Activated CD8-positive, alpha-beta memory T cell treated with anti-CD3 and anti-CD28 coated beads, Interleukin-2, amount 50 U/mL, for 48 hours (primary cell): ENCODE results near the gene MLNR.

Experiments used
- DNase-seq: peaks from one replicate; pipeline ENCODE4 v3.0.0-alpha.2; 2020

Gene MLNR

DNA sequence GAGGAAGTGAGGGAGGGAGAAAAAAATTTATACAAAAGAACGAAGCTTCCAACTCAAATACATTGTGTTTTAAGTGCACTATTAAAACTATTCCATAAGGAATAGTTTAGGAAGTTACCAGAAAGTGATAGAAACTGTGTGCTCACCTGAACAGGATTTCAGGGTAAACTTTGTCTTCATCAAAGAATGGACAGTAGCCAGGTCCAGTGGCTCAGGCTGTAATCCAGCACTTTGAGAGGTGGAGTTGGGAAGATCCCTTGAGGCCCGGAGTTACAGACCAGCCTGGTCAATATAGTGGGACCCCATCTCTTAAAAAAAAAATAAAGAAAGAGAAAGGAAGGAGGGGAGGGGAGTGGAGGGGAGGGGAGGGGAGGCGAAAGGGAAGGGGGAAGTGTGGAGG, 14.6 kb downstream of the MLNR start:
- no peak for DNase-seq

DNA sequence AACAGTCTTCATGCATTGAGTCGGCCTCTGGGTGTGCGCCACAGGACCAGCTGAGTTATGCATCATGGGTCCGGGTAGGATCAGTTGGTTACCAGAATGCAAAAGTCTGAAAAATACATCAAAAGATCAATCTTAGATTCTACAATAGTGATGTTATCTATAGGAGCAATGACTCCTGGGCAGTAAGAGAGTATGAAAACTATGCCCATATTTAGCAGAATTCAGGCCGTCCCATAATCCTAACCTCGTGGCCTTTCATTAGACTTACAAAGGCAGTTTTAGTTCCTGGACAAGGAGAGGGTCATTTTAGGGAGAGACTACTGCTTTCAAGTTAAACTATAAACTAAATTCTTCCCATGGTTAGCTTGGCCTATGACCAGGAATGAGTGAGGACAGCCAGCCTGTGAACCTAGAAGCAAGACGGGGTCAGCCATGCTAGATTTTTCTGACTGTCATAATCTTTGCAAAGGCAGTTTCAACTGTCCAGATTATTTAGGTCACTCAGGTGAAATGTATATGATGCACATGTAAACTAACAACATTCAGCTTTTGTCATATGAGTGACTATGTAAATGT, 15.8 kb downstream of the MLNR start:
- no peak for DNase-seq

DNA sequence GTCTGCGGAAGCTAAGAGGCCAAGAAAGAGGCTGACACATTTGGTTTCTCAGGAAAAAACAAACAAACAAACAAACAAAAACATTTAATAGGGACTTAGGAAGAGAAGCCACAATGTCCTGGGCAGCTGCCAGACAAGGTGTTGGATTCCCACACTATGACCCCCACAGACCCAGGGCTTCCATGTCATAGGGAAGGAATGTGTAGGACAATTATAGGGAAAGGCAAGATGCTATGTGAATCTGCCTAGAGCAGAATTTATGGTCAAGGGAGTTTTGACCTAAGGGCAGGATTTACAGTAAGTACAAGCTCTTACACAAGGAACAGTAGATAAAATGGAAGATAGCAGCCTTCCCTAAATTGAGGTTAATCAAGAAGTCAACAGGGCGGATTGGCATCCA, 18.5 kb downstream of the MLNR start:
- DNase-seq = no peak

DNA sequence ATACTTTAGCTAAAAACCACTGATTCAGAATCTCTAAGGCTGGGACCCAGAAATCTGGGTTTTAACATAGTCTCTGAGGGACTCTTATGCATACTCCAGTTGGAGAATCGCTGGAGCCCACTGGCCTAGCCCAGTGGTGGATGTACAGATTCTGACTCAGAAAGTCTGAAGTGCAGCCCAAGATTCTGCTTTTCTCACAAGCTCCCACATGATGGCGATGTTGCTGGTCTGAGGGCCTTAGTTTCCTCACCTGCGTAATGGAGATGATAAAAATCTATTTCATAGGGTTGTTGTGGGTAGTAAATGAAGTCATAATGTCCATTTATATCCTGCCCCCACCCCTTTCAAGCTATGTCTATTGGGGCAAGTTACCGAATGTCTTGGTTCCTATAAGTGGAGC, 19.9 kb downstream of the MLNR start:
- DNase-seq = no peak

DNA sequence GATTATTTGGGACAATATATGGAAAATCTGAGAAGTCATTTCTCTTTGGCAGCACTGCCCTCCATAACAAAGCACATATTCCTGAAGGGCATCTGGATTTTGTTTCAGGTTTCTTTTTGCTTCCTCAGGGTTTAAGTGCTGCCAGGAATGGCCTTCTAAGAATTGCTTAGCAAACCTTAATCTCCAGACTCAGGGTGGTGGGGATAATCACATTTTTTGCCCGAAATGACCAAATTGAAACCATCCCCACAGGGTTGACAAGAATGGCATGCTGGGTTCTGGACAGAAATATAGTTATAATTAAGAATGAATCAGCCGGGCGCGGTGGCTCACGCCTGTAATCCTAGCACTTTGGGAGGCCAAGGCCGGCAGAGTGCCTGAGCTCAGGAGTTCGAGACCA, 21.2 kb downstream of the MLNR start:
- no peak for DNase-seq

DNA sequence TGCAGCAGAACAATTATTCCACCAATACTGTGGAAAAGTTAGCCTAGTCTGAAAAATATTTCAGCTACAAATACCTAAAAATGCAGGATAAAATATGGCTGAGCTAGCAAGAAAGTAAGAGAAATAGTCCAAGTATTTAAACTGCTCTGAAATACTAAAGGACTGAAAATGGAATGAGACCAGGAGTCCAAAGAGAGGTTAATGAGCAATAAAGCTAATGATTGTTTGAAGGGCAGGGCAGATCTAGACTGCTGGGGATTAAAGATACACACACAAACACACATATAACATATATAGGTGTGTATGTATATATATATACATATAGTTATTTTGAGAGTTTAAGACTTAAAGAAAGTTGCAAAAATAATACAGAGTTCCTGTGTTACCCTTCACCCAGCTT, 25.0 kb downstream of the MLNR start:
- DNase-seq = no peak

DNA sequence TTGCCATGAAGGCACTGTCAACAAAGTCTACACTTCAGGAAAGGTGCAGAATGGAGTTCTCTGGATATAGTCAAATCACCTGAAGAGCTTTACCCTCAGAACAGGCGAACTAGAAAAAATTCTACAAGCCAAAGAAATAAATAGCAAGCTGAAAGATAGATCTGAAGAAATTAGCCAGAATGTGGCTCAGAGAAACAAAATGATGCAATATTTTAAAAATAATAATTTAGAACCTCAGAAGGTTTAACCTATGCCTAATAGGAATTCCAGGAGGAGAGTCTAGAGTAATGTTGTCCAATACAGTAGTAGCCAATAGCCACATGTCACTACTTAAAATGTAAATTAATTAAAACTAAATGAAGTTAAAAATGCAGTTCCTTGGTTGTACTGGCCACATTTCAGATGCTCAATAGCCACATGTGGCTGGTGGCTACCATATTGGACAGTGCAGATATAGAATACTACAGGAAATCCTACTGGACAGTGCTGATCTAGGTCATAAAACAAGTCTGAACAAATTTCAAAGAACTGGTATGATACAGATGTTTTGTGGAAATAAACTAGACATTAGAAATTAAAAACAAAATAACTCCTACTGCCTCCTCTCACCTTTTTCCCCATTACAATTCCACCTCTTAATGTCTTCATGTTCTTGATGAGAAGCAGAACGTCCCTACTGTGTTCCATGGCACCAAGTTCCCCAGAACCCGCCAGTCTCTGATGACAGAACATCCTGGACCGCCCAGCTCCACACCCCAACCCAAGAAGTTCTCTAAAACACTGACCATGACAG, 26.9 kb downstream of the MLNR start:
- DNase-seq = no peak

DNA sequence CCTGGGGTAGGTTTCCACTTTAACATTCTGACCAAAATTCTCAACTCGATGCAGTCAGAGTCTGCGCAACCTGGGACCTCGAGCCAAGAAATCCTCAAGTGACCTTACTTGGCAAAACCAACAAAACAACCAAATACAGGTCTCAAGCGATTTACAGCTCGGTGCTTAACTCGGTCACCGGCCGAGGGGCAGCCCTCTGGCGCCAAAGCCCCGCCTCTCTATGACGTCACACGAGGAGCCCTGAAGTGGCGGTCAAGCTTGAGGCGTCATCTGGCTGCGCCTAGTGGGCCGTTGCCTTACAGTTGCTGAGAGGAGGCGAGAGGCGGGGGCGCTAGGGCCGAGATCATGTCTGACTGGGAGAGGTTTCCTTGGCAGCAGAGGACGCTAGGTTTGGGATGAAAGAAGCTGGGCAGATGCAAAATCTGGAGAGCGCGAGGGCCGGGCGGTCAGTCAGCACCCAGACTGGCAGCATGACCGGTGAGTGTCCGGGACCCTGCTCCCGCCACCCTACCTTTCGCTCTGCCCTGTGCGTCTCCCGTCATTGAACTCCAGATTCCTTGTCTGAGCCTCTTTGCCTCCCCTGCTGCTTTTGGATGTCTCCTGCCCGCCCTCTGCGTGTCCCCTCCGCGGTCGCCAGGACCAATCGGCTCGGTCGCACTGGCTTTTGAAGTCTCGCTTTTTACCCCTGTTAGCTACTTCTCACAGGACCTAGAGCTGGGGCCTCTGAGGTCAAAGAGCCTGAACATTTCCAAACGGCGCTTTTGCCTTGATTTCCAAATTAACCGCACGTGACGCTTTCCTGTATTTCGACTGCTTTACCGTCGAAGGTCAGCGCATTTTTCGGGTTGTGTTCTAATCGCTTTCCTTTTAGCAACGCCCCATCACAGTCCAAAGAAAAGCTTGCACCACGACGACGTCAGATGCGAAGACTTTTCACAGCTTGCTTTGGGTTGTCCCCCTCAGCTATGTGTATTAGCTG, 27.8 kb downstream of the MLNR start, which contains the start of gene CDADC1:
TSS of gene CDADC1 (plus strand) at position 283 of the 979 bp plus-strand sequence. CDS start at position 396, 113 bp downstream.
- peak; percentile 98 for DNase-seq

DNA sequence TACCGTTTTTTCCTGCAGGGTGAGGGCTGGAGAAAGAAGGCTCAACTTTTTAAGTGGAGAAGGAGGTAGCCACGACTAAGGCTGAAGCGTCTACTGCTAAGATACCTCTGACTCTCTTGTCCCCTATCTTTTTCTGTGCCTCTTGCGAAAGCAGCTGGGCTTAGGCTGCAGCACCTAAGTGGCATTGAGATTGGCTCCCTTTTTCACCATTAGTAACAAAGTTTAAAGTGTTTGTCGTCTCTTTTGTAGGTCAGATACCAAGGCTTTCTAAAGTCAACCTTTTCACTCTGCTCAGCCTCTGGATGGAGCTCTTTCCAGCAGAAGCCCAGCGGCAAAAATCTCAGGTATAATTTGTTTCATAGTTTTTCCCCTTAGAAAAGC, 28.5 kb downstream of the MLNR start:
- no peak for DNase-seq

DNA sequence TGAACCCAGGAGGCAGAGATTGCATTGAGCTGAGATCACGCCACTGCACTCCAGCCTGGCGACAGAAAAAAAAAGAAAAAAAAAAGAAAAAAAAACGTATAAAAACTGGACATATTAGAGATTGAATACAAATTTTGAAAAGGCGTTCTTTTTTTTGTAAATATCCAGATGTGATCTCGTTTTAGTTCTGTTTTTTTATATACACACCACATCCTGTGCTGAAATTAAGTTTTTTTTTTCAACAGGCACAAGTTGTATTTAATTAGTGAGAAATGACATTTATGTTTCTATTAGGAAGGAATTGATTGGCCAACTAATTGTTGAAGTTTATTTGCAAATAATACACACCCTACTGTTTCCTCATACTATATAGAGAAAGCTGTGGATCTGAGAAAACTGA, 31.2 kb downstream of the MLNR start:
- DNase-seq = no peak

DNA sequence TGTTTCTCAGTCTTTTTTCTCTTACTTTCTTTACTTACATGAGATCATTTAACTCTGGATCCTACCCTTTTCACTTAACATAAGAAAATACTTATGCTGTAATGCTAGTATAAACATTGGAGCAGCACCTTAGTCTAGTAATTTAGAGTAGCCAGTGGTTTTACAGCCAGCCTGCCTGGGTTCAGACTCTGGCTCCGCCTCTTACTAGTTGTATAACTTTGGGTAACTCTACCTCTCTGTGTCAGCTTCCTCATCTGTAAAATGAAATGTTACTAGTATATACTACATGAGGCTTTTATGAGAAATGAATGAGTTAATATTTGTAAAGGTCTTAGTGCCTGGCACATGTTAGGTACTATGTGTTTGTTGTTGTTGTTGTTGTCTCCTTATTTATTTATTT, 33.2 kb downstream of the MLNR start:
- no peak for DNase-seq

DNA sequence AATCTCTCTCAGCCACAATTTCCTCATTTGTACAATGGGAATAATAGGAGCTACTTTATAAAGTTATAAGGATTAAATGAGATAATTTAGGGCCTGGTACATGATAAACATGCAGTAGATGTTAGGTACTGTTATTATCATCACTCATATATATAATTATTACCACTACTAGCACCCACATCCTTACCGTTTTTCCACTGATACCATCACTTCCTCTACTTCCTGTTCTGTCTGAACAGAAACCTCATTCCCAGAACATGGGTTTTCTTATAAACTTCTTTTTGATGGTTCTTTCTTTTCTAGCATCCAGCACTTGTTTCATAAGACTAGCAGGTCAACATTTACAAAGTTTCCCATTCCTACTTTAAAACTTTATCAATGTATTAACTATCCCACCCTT, 33.9 kb downstream of the MLNR start:
- no peak for DNase-seq

DNA sequence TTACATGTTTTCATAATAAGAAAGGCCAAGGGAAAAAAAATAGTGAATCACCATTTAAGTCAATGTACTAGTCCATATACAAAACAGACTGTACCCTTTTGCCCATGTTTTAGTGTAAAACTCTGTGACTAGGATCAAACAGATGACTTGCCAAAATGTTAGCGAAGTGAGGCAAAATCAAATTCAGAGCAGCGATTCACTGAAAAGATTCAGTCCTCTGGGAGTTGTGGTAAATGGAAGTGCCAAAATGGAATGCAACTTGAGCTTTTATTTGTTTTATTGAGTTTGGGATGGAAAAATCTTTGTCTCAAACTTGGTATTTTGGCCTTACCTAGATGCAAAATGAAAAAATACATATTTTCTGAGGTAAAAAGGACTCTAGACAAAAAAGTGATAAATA, 36.7 kb downstream of the MLNR start:
- DNase-seq = no peak

DNA sequence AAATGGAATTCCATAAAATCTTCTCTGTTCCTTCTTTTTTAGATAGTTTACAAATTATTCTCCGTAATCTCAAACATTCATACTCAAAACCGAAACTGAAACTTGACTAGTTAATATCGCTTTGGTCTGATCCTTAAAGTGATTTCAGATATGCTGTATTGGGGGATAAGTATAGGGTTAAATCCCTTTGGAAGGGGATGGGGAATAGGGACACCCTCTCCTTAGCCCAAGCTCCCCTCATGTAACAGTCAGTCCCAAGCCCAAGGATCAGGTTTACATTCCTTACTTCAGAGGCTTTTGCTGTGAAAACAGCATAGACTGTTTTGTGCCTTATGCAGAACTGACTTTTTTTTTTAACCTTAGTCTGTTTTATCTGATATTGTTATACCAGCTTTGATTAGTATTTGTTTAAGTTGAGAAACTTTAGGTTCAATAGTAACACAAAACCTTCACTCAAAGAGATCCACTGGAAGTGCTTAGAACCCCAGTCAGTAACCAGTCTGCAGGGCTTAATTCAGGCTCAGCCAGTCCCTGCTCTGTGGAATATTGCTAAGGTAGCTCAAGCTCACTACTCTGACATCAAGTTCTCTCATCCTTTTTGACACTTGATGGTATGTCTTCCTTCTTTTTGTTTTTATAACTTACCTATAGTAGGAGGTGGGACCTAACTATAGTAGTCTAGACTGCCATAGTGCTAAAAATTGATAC, 38.1 kb downstream of the MLNR start:
- no peak for DNase-seq

DNA sequence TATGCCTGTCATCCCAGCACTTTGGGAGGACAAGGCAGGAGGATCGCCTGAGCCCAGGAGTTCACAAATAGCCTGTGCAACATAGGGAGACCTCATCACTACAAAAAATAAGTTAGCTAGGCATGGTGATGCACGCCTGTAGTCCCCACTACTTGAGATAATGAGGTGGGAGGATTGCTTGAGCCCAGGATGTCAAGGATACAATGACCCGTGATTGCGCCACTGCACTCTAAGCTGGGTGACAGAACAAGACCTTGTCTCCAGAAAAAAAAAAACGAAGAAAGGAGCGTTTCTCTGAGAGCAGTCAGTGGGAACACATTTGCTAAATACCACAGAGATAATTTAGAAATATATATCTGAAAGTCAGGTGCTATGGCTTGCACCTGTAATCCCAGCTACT, 39.4 kb downstream of the MLNR start:
- no peak for DNase-seq

DNA sequence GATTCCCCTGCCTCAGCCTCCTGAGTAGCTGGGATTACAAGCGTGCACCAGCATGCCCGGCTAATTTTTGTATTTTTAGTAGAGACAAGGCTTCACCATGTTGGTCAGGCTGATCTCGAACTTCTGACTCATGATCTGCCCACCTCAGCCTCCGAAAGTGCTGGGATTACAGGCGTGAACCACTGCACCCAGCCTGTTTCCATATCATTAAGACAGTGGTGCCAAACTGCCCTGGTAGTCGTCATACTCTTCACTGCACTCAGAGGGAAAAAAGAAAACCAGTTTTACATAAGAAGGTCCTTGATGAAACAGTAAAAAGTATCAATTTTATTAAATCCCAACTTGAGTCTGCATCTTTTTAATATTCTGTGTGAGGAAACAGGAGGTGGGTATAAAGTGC, 42.5 kb downstream of the MLNR start:
- DNase-seq = no peak

DNA sequence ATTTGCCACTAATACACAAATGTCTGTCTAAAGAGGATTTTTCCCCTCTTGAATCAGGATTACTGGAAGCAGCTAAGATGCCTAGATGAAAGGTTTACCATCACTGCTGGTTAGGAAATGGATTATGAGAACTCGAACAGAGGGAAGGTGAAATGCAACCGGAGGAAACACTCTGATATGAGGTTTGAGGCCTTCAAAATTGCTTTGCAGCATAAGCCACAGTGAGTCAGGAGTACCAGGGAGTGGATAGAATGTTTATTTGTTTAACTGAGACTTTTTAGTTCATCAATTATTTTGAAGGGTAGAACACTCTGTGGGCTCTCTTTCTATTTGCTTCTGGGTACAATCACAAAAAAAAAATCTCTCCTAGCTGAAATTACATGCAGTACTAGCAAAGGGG, 45.7 kb downstream of the MLNR start:
- no peak for DNase-seq

DNA sequence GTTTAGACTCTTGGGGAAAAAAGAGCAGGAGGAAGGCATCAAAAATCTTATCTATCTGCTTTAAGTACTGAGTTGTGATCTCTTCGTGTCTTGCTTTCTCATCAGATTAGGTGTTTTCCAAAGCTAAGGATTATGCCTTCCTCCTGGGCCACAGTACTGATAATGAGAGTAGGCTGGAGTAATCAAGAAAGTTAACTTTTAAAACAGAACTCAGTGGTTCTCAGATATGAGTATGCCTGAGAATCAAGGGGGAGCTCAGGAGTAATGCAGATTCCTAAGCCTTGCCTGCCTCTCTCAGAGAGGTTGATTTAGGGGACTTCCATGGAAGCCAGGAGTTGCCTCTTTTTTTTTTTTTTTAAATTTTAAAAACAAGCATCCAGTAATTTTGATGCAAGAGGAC, 51.1 kb downstream of the MLNR start:
- DNase-seq = no peak
